Stimulated activated memory B cell treated with anti-CD40 and anti-IgM and Interleukin-4, amounts not matched to agents 10 μg/mL and 1 μg/mL and 100 μg/mL, for 72 hours (primary cell): ENCODE measurements around the gene SAMD4A.
A peak's percentile ranks its signal among the peaks of the same experiment; 100 is the strongest.

Source experiments
- ATAC-seq: fragments of 150-1000 bp; cut with Tn5 transposase; 2 replicates; pipeline ENCODE4 v1.10.0; 2021
- H3K27ac Mint-ChIP-seq: one replicate; pipeline ENCODE4 v1.8.0; 2022; ENCODE audit warnings: mild to moderate bottlenecking, mixed read lengths
- H3K27me3 Mint-ChIP-seq: one replicate; pipeline ENCODE4 v1.8.0; 2022; ENCODE audit warnings: mixed read lengths
- H3K36me3 Mint-ChIP-seq: one replicate; pipeline ENCODE4 v1.8.0; 2022; ENCODE audit warnings: mixed read lengths
- H3K4me1 Mint-ChIP-seq: one replicate; pipeline ENCODE4 v1.8.0; 2022; ENCODE audit warnings: mixed read lengths
- H3K4me3 Mint-ChIP-seq: one replicate; pipeline ENCODE4 v1.8.0; 2022; ENCODE audit warnings: mild to moderate bottlenecking, moderate library complexity, mixed read lengths
- H3K9me3 Mint-ChIP-seq: one replicate; pipeline ENCODE4 v1.8.0; 2022; ENCODE audit warnings: mixed read lengths

The SAMD4A gene

GRCh38 chr14:54771411-54772027 lies 204.6 kb downstream of the SAMD4A start:
- ATAC-seq, result no peak
- Mint-ChIP-seq H3K27me3 (no peaks in the 10 kb centered on the region), H3K27ac (no peak overlapping the region), H3K9me3 (no peaks in the 10 kb centered on the region), H3K36me3 (no peaks in the 10 kb centered on the region), H3K4me1 (peaks cover 34% of the 10 kb centered on the region), H3K4me3 (no peak overlapping the region)

GRCh38 chr14:54772451-54772881 lies 205.5 kb downstream of the SAMD4A start:
- no peak overlapping the region for H3K4me3 Mint-ChIP-seq
- peak overlapping the region; percentile 69 for H3K27ac Mint-ChIP-seq
- H3K36me3 Mint-ChIP-seq, result peaks cover 6% of the 10 kb centered on the region
- no peaks in the 10 kb centered on the region for H3K27me3 Mint-ChIP-seq
- no peak for ATAC-seq
- peaks cover 44% of the 10 kb centered on the region for H3K4me1 Mint-ChIP-seq
- no peaks in the 10 kb centered on the region for H3K9me3 Mint-ChIP-seq

GRCh38 chr14:54773171-54774006 lies 206.5 kb downstream of the SAMD4A start:
- Mint-ChIP-seq H3K4me3 (peak overlapping the region; percentile 40), H3K9me3 (no peaks in the 10 kb centered on the region), H3K27me3 (no peaks in the 10 kb centered on the region), H3K27ac (peak overlapping the region; percentile 69), H3K4me1 (peaks cover 50% of the 10 kb centered on the region), H3K36me3 (peaks cover 12% of the 10 kb centered on the region)
- peak; percentile 75 for ATAC-seq

GRCh38 chr14:54774824-54775223 lies 207.9 kb downstream of the SAMD4A start:
- ATAC-seq, result no peak
- Mint-ChIP-seq H3K27me3 (no peaks in the 10 kb centered on the region), H3K36me3 (peaks cover 17% of the 10 kb centered on the region), H3K4me3 (no peak overlapping the region), H3K27ac (no peak overlapping the region), H3K9me3 (no peaks in the 10 kb centered on the region), H3K4me1 (peaks cover 53% of the 10 kb centered on the region)

- Mint-ChIP-seq H3K4me1 (peaks cover 53% of the 10 kb centered on the region), H3K36me3 (peaks cover 18% of the 10 kb centered on the region), H3K9me3 (no peaks in the 10 kb centered on the region), H3K4me3 (no peak overlapping the region), H3K27ac (no peak overlapping the region), H3K27me3 (no peaks in the 10 kb centered on the region)
- no peak for ATAC-seq
Measured at GRCh38 chr14:54775486-54776140, 208.7 kb downstream of the SAMD4A start.

- Mint-ChIP-seq H3K36me3 (peaks cover 23% of the 10 kb centered on the region), H3K27me3 (no peaks in the 10 kb centered on the region), H3K4me3 (peak overlapping the region; percentile 58), H3K27ac (peak overlapping the region; percentile 57), H3K4me1 (peaks cover 53% of the 10 kb centered on the region), H3K9me3 (no peaks in the 10 kb centered on the region)
- peak; percentile 82 for ATAC-seq
Measured at GRCh38 chr14:54776361-54777001, 209.6 kb downstream of the SAMD4A start.

GRCh38 chr14:54777395-54777794 lies 210.5 kb downstream of the SAMD4A start:
- Mint-ChIP-seq H3K36me3 (peaks cover 23% of the 10 kb centered on the region), H3K9me3 (no peaks in the 10 kb centered on the region), H3K27ac (peak overlapping the region; percentile 57), H3K4me3 (no peak overlapping the region), H3K27me3 (no peaks in the 10 kb centered on the region), H3K4me1 (peaks cover 54% of the 10 kb centered on the region)
- ATAC-seq, result no peak

GRCh38 chr14:54778618-54779345 lies 211.9 kb downstream of the SAMD4A start:
- Mint-ChIP-seq H3K27me3 (no peaks in the 10 kb centered on the region), H3K9me3 (no peaks in the 10 kb centered on the region), H3K4me1 (peaks cover 54% of the 10 kb centered on the region), H3K4me3 (no peak overlapping the region), H3K27ac (no peak overlapping the region), H3K36me3 (peaks cover 25% of the 10 kb centered on the region)
- ATAC-seq, result no peak

- H3K9me3 Mint-ChIP-seq, result no peaks in the 10 kb centered on the region
- no peaks in the 10 kb centered on the region for H3K27me3 Mint-ChIP-seq
- H3K36me3 Mint-ChIP-seq, result peaks cover 48% of the 10 kb centered on the region
- no peak for ATAC-seq
- H3K4me1 Mint-ChIP-seq, result peaks cover 43% of the 10 kb centered on the region
- H3K4me3 Mint-ChIP-seq, result no peak overlapping the region
- no peak overlapping the region for H3K27ac Mint-ChIP-seq
Measured at GRCh38 chr14:54781080-54781479, 214.2 kb downstream of the SAMD4A start.

GRCh38 chr14:54781961-54782750 lies 215.2 kb downstream of the SAMD4A start:
- Mint-ChIP-seq H3K4me3 (no peak overlapping the region), H3K9me3 (no peaks in the 10 kb centered on the region), H3K27me3 (no peaks in the 10 kb centered on the region), H3K4me1 (peaks cover 32% of the 10 kb centered on the region), H3K36me3 (peaks cover 50% of the 10 kb centered on the region), H3K27ac (no peak overlapping the region)
- no peak for ATAC-seq

GRCh38 chr14:54782751-54783659 lies 216.1 kb downstream of the SAMD4A start:
- Mint-ChIP-seq H3K4me3 (no peak overlapping the region), H3K27me3 (no peaks in the 10 kb centered on the region), H3K27ac (no peak overlapping the region), H3K9me3 (no peaks in the 10 kb centered on the region), H3K36me3 (peaks cover 55% of the 10 kb centered on the region), H3K4me1 (peaks cover 27% of the 10 kb centered on the region)
- ATAC-seq, result peak; percentile 93

- no peaks in the 10 kb centered on the region for H3K9me3 Mint-ChIP-seq
- no peak overlapping the region for H3K27ac Mint-ChIP-seq
- no peak for ATAC-seq
- no peaks in the 10 kb centered on the region for H3K27me3 Mint-ChIP-seq
- H3K4me1 Mint-ChIP-seq, result peaks cover 20% of the 10 kb centered on the region
- peaks cover 55% of the 10 kb centered on the region for H3K36me3 Mint-ChIP-seq
- H3K4me3 Mint-ChIP-seq, result no peak overlapping the region
Measured at GRCh38 chr14:54783660-54784015, 216.7 kb downstream of the SAMD4A start.

- Mint-ChIP-seq H3K4me3 (no peak overlapping the region), H3K27me3 (no peaks in the 10 kb centered on the region), H3K9me3 (no peaks in the 10 kb centered on the region), H3K27ac (no peak overlapping the region), H3K36me3 (peaks cover 57% of the 10 kb centered on the region), H3K4me1 (peaks cover 20% of the 10 kb centered on the region)
- ATAC-seq, result no peak
Measured at GRCh38 chr14:54784060-54784459, 217.1 kb downstream of the SAMD4A start.
